ENCODE measurements around the gene HDAC4.

HDAC4 gene

GRCh38 chr2:239396881-239397681 lies 3.7 kb downstream of the HDAC4 start:
- no peak for DNase-seq (ENCODE audit: low read depth)

GRCh38 chr2:239395524-239395923 lies 5.3 kb downstream of the HDAC4 start:
- DNase-seq (ENCODE audit: low read depth) = no peak

GRCh38 chr2:239394978-239395377 lies 5.8 kb downstream of the HDAC4 start:
- no peak for DNase-seq (ENCODE audit: low read depth)

GRCh38 chr2:239394346-239394945 lies 6.4 kb downstream of the HDAC4 start:
- no peak for DNase-seq (ENCODE audit: low read depth)

GRCh38 chr2:239393941-239394340 lies 6.9 kb downstream of the HDAC4 start:
- no peak for DNase-seq (ENCODE audit: low read depth)

- DNase-seq (ENCODE audit: low read depth) = no peak
These were observed 7.4 kb downstream of the HDAC4 start for GRCh38 chr2:239393388-239393940.

- no peak for DNase-seq (ENCODE audit: low read depth)
These were observed 8.0 kb downstream of the HDAC4 start for GRCh38 chr2:239392688-239393387.

GRCh38 chr2:239392072-239392357 lies 8.8 kb downstream of the HDAC4 start:
- DNase-seq (ENCODE audit: low read depth) = no peak

- DNase-seq (ENCODE audit: low read depth) = no peak
These were observed 9.3 kb downstream of the HDAC4 start for GRCh38 chr2:239391286-239392071.

GRCh38 chr2:239390546-239391285 lies 10.1 kb downstream of the HDAC4 start:
- DNase-seq (ENCODE audit: low read depth) = no peak

- DNase-seq (ENCODE audit: low read depth) = no peak
These were observed 11.1 kb downstream of the HDAC4 start for GRCh38 chr2:239389414-239390329.

GRCh38 chr2:239388236-239389151 lies 12.3 kb downstream of the HDAC4 start:
- DNase-seq (ENCODE audit: low read depth) = no peak

- DNase-seq (ENCODE audit: low read depth) = no peak
These were observed 13.0 kb downstream of the HDAC4 start for GRCh38 chr2:239387811-239388210.

GRCh38 chr2:239386872-239387445 lies 13.9 kb downstream of the HDAC4 start:
- no peak for DNase-seq (ENCODE audit: low read depth)

- DNase-seq (ENCODE audit: low read depth) = no peak
These were observed 14.7 kb downstream of the HDAC4 start for GRCh38 chr2:239386001-239386670.

GRCh38 chr2:239385096-239386000 lies 15.5 kb downstream of the HDAC4 start:
- no peak for DNase-seq (ENCODE audit: low read depth)

- DNase-seq (ENCODE audit: low read depth) = no peak
These were observed 17.1 kb downstream of the HDAC4 start for GRCh38 chr2:239383759-239384156.
